Measurements from ENCODE around the gene DVL3.

DNA sequence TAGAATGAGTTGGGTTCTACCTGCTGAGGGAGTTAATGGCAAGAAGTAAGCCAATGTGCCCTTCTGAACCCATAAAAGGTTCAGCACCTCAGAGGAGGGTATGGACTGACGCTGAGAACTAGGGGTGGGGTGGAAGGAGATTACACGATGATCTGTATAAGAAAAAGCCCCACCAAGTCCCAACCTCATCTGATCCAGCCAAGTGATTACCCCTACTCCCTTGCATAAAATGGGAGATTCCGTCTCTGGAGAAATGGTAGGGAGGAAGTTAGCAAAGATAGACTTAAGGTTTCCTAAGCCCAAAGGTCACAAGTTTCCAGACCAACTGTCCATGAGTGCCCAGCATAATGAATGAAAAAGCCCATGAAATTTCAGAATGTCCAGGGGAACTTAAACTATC, 7.1 kb upstream of the DVL3 start:
- TF ChIP-seq, protein P1, sequence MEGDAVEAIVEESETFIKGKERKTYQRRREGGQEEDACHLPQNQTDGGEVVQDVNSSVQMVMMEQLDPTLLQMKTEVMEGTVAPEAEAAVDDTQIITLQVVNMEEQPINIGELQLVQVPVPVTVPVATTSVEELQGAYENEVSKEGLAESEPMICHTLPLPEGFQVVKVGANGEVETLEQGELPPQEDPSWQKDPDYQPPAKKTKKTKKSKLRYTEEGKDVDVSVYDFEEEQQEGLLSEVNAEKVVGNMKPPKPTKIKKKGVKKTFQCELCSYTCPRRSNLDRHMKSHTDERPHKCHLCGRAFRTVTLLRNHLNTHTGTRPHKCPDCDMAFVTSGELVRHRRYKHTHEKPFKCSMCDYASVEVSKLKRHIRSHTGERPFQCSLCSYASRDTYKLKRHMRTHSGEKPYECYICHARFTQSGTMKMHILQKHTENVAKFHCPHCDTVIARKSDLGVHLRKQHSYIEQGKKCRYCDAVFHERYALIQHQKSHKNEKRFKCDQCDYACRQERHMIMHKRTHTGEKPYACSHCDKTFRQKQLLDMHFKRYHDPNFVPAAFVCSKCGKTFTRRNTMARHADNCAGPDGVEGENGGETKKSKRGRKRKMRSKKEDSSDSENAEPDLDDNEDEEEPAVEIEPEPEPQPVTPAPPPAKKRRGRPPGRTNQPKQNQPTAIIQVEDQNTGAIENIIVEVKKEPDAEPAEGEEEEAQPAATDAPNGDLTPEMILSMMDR (IDR thresholded peaks at IDR 0.05; ENCODE audit: poor library complexity), result no peak
- no peak for TF ChIP-seq EZH2phosphoT487 (IDR thresholded peaks at IDR 0.05; ENCODE audit: low read depth, severe bottlenecking, unreplicated experiment)

Measured in hepatocyte (in vitro differentiated cells).